Fibroblast of pulmonary artery (primary cell): ENCODE measurements around the gene MSLN.
"Not testable (repeated sequence)": the region's sequence is repeated elsewhere in the genome, so short reads cannot be mapped to it uniquely, and the experiment has no call there.

ENCODE experiments used
- DNase-seq: peaks from one replicate; pipeline ENCODE4 v3.0.0-alpha.2; 2010; ENCODE audit warnings: low read depth
- H3K4me3 ChIP-seq: replicated peaks from 2 replicates; pipeline ENCODE4 v1.5.1; 2011; ENCODE audit warnings: low read depth, mild to moderate bottlenecking, control low read depth, low read length, moderate library complexity
- CTCF ChIP-seq: IDR thresholded peaks from 2 replicates; pipeline ENCODE4 v1.5.1; 2011; ENCODE audit warnings: mild to moderate bottlenecking, control low read depth, low read length, inconsistent platforms; ENCODE audit errors: missing control alignments

The MSLN gene

GRCh38 chr16:746637-747036 is 13.9 kb upstream of the MSLN start:
- no peak for DNase-seq
- no peak overlapping the region for H3K4me3 ChIP-seq
- TF ChIP-seq CTCF = no peak

DNA sequence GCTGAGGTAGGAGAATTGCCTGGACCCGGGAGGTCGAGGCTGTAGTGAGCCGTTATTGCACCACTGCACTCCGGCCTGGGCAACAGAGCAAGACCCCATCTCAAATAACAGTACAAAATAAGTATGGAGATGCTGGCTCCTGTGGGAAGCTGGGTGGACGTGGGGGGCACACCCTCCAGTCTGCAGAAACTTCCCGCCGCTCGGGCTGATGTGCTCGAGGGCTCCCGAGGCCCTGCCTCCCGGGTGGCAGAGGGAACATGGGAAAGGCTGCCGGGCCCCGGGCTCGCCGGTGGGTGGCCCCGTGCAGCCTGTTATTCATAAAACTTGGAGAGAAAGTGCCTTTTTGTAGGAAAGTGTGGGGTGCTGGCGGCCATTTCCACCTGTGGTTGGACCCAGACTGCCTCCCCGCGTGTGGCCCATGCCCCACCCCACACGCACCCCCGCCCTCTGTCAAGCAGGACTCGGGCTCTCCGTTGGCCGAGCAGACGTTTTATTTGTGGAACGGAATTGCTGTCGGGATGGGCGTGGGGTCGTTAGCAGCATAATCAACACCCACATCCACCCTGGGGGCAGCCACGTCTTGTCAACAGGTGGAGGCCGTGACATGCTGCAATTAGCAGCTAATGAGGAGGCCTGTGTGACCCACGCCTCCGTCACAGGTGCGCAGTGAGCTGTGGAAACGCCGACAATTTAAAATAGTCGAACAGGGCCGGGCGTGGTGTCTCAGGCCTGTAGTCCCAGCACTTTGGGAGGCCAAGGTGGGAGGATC is 12.4 kb upstream of the MSLN start:
- TF ChIP-seq CTCF = no peak
- H3K4me3 ChIP-seq = no peak overlapping the region
- no peak for DNase-seq

DNA sequence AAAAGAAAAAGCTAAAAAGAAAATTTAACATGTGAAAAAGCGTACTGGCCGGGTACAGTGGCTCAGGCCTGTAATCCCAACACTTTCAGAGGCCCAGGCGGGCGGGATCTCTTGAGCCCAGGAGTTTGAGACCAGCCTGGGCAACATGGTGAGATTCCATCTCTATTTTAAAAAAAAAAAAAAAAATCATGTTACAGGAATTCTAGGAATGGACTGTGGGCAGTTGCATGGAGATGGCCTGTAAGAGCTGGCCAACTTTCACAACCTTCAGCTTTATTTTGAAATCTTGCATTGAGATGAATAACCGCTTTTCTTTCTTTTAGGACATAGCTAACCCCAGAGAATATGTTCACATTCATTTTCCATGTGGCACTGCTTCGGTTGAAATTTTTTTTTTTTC is 11.5 kb upstream of the MSLN start:
- peak; percentile 80 for DNase-seq
- H3K4me3 ChIP-seq = no peak overlapping the region
- no peak for TF ChIP-seq CTCF

DNA sequence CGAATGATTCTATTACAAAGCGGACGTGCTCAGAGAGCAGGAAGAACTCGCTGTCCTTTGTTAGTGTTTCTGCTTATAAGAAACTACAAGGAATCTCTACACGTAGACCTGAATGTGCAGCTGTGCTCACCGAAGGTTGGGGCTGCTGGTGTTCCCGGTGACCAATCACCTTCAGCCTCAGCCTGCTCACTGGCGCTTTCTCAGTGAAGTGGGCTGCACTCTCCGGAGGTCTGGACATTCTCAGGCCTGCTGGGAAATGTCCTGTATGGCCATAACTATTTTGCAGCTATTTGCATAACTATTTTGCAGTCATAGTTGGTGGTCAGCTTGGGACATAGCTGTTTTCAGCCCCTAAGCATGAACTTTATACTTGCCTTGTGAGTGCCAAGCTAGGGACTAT is 10.0 kb upstream of the MSLN start:
- TF ChIP-seq CTCF = no peak
- no peak overlapping the region for H3K4me3 ChIP-seq
- no peak for DNase-seq

- no peak for DNase-seq
- no peak overlapping the region for H3K4me3 ChIP-seq
- TF ChIP-seq CTCF = no peak
Measured at GRCh38 chr16:751152-752006, 9.2 kb upstream of the MSLN start.

DNA sequence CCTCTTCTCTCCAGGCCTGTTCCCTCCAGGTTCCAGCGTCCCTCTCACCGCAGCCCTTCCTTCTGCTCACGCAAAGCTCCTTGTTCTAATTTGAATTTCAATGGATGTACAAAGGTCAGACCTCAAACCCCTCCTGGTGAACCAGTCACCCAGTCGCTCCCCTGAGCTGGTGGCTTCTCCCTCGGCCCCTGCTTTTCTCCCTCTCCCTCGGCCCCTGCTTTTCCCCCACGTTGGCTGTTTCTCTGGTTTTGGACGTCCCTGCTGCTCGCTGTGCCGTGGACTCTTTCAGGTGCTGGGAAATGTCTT is 8.6 kb upstream of the MSLN start:
- DNase-seq = no peak
- no peak for TF ChIP-seq CTCF
- no peak overlapping the region for H3K4me3 ChIP-seq

DNA sequence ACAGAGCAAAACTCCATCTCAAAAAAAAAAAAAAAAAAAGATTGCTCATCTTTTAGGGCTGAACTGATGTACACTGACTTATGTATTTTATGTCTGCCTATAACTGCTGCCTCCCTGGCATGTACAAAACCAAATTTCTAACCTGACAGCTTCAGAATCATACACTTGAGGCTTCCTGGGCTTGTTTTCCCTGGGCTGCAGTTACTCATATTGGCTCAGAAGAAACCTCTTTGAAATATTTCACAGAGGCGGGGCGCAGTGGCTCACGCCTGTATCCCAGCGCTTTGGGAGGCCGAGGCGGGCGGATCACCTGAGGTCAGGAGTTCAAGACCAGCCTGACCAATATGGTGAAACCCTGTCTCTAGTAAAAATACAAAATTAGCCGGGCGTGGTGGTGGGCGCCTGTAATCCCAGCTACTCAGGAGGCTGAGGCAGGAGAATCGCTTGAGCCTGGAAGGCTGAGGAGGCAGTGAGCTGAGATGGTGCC is 6.4 kb upstream of the MSLN start:
- DNase-seq, H3K4me3 ChIP-seq: not testable (repeated sequence)
